ENCODE results near the gene PARL. TPM values are rescaled to one million over a fixed set of nuclear protein-coding genes. Genes with fewer than 3 reads are reported as not detected.

PARL gene
- total RNA-seq, 1 experiment from 2014 or later: 55.7 TPM

DNA sequence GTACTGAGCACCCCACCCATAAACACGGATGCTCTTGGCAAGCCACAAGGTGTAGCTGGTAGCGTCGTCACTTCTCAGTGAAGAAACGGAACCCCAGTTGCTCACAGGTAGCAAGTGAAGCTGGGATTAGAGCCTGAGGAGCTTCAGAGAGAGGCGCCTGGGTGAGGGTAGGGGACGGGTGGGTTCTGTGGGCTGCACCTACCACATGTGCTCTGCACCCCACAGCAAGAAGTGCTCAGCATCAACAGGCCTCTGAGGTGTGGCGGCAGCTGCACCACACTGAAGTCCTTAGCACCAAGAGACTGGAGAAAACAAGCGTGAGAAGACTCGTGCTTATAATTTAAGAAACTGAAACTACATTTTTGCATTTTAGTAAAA is 69.1 kb downstream of the PARL start:
- no peaks in the 10 kb centered on the region for H3K27me3 ChIP-seq
- no peak for DNase-seq
- H3K36me3 ChIP-seq: peaks cover 49% of the 10 kb centered on the region
- H3K9me3 ChIP-seq: no peaks in the 10 kb centered on the region
- H3K4me3 ChIP-seq: no peak overlapping the region

DNA sequence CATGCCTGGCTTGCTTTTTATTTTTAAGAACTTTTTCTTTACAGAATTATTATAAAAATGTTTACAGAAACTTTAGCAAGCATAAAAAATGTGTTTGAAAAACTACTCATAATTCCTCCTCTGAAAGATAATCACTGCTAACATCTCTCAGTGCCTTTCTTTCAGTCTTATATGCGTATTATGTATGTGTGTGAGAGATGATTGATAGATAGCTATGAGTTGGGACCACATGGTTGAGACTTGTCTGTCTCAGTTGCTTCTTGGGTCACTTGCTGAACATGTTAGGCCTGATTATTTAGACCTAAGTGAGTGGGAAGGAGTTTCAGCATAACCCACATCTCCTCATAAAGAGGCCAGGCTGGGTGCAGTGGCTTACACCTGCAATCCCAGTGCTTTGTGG is 70.4 kb downstream of the PARL start:
- DNase-seq: no peak
- Histone ChIP-seq H3K4me3 (no peak overlapping the region), H3K9me3 (no peaks in the 10 kb centered on the region), H3K27me3 (no peaks in the 10 kb centered on the region), H3K36me3 (peaks cover 62% of the 10 kb centered on the region)

DNA sequence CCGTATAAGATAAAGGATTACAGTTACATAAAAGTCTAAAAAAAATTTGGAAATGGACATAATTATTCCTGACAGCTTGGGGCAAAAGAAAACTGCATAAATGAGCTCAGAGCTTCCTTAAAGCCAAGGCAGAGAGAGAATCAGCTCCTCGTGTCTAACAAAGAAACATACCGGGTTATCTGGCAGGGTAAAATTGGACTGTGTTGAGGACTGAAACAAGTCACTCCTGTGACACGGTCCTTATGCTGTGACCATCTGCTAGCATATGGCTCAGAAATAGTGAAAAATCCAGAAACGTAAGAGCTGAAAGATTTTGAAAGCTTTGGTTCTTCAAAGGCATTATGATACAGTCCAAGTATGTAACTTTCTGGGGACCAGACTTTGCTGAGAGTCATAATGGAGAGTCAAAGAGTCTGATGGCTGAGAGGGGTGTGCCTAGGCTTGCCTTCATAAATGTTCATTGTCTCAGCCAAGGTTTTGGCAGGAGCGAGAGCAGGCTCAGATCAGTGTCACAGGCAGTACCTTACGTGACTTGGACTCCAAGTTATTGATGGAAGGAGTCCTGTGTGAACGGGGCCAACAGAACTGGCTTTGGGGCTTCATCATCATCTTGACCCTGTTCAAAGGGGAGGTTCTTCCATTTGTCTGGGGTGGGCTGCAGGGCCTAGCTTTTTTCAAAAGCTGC is 71.8 kb downstream of the PARL start:
- peaks cover 75% of the 10 kb centered on the region for H3K36me3 ChIP-seq
- no peak for DNase-seq
- H3K27me3 ChIP-seq: no peaks in the 10 kb centered on the region
- H3K4me3 ChIP-seq: no peak overlapping the region
- H3K9me3 ChIP-seq: no peaks in the 10 kb centered on the region

DNA sequence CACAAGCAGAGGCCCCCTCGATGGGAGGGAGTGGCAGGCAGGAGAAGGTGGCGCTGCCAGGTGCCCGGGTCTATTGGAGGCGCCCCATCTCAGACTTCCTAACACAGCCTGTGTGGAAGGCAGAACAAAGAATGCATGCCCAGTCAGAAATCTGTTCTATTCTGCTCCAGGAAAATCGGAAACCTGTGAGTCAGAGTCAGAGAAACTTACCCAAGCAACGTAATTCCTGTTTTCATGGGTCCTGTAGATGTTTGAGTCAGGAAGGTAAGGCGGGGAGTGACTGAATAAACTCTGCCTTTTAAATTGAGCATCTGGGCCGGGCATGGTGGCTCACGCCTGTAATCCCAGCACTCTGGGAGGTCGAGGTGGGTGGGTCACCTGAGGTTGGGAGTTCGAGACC is 73.0 kb downstream of the PARL start:
- Histone ChIP-seq H3K9me3 (no peaks in the 10 kb centered on the region), H3K36me3 (peaks cover 85% of the 10 kb centered on the region), H3K27me3 (no peaks in the 10 kb centered on the region), H3K4me3 (no peak overlapping the region)
- DNase-seq: no peak

DNA sequence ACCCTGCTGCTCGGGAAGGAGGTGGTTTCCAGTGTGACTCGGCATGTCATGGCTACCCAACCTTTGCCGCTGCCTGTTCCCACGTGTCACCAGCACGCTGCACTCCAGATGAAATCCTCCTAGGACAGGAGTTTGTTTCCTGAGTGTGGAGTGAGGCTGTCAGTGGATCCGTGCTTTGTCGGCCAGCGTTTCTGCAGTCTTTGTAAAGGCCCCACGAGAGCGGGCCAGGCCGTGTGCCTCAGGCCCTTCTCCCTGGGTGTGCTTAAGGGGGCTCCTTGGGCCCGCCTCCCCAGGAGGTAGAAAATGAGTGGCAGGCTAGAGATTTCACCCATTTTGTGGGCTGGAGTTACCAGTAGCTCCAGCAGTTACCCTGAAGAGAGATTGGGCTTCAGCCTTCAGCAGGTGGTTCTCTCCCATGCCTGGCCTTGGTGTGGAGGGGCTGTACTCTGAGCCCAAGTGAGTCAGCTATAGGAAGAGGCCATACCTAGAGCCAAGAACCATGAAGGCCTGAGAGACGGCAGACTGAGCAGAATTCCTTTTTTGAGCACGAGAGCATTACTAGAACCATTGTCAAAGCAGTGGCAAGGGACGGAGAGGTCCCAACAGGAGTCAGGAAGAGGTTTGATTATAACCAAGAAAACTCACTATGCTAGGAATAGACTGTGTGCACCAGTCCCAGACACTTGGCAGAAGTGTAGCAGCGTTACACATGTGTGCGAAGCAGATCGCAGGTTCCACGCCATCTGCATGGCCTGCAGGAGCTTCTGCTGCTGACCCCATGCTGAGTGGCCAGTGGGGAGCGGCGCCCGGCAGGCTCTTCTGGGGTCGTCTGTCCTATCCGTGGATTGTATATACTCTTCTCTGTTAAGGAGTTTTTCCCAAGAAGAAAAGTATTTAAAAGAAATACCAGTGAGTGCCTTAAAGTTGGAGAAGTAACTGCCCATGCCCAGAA is 73.8 kb downstream of the PARL start:
- Histone ChIP-seq H3K36me3 (peaks cover 85% of the 10 kb centered on the region), H3K27me3 (no peaks in the 10 kb centered on the region), H3K9me3 (no peaks in the 10 kb centered on the region), H3K4me3 (no peak overlapping the region)
- no peak for DNase-seq

DNA sequence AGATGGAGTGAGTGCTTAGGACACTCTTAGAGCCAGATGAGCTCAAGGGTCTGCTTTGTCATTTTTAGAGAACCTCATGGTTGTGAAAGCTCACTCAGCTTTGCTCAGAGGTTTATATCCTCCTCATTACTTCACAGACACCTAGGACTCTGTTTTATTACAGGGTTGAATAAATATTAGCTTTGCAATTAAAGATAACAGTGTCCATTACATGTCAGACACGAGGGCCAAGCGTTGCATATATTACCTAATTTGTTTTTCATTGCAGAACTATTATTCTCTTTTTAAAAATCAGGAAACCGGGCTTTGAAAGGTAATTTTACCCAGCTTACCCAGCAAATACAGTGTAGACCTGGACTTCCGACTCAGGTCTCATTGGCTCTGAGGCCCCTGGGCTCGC is 75.4 kb downstream of the PARL start:
- no peak overlapping the region for H3K4me3 ChIP-seq
- H3K36me3 ChIP-seq: peaks cover 89% of the 10 kb centered on the region
- H3K9me3 ChIP-seq: no peaks in the 10 kb centered on the region
- H3K27me3 ChIP-seq: no peaks in the 10 kb centered on the region
- no peak for DNase-seq

DNA sequence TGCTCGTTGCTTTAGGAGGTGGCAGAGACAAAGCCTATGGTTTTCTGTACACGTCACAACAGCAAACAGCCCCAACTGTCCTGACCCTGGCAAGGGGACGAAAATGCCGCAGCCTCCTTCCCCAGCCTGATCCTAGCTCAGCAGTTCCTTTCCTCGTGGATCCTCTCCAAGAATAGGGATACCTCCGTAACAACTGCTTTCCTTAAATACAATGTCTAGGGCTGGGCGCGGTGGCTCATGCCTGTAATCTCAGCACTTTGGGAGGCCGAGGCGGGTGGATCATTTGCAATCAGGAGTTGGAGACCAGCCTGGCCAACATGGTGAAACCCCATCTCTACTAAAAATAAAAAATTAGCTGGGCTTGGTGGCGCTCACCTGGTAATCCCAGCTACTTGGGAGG is 76.3 kb downstream of the PARL start:
- Histone ChIP-seq H3K27me3 (no peaks in the 10 kb centered on the region), H3K36me3 (peaks cover 92% of the 10 kb centered on the region), H3K9me3 (no peaks in the 10 kb centered on the region), H3K4me3 (no peak overlapping the region)
- no peak for DNase-seq

DNA sequence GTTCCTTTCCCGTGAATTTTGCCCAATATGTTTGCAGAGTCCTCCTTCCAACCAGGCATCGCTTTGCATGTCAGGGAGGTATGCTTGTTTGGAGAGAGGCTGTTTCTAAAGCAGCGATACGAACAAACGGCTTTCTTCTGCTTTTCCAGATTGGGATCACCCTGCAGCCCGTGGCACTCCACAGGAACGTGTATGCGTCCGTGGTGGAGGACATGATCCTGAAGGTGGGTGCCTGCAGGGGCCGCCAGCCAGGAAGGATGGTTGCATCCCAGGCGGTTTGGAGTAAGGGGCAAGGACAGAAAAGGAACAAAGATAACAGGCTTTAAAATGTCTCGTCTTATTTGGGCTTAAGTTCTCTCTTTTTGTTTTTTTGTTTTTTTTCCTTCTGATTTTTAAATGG is 76.8 kb downstream of the PARL start:
- no peak for DNase-seq
- no peaks in the 10 kb centered on the region for H3K9me3 ChIP-seq
- H3K4me3 ChIP-seq: no peak overlapping the region
- H3K36me3 ChIP-seq: peaks cover 92% of the 10 kb centered on the region
- H3K27me3 ChIP-seq: no peaks in the 10 kb centered on the region

DNA sequence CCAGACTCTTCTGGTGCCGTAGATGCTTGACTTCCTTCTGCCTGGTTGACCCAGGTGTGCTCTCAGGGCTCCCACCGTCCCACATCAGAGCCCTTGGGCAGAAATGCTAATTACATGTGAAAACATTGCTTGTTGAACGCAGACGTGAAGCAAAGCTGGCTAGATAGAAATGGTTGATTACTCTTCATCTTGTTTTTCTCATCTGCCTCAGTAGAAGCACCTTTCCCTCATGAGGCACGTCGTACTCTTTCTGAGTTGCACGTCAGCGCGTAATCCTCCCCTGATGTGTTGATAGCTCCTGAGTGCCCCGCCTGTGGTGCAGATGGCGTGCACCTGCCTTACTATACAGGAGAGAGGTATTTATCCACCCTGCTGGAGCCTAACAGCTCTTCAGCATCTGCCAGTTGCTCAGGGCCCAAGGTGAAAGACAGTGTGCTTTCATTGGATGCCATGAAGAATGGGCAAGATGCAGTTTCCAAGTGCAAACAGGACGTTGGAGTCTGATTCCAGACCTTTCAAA is 77.4 kb downstream of the PARL start:
- Histone ChIP-seq H3K36me3 (peaks cover 93% of the 10 kb centered on the region), H3K4me3 (no peak overlapping the region), H3K27me3 (no peaks in the 10 kb centered on the region), H3K9me3 (no peaks in the 10 kb centered on the region)
- no peak for DNase-seq

DNA sequence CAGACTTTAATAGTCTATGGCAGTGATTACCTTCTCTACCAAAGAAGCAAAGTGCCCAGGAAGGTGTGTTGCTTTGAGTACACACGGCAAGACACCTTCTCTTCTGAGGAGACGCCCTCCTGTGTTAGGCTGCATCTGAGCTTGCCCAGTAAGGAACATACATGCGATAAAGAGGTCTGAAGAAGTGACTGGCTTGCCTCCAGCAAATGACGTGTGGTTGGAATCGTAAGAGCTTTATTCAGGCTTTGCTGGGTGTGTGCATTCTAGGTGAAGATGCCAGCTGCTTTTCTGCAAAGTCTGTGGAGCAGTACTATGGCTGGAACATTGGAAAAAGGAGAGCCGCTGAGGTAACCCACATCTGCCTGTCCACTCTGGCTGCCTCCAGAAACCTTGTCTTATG is 81.7 kb downstream of the PARL start:
- H3K27me3 ChIP-seq: no peaks in the 10 kb centered on the region
- no peaks in the 10 kb centered on the region for H3K9me3 ChIP-seq
- DNase-seq: no peak
- H3K36me3 ChIP-seq: peaks cover 94% of the 10 kb centered on the region
- H3K4me3 ChIP-seq: no peak overlapping the region

DNA sequence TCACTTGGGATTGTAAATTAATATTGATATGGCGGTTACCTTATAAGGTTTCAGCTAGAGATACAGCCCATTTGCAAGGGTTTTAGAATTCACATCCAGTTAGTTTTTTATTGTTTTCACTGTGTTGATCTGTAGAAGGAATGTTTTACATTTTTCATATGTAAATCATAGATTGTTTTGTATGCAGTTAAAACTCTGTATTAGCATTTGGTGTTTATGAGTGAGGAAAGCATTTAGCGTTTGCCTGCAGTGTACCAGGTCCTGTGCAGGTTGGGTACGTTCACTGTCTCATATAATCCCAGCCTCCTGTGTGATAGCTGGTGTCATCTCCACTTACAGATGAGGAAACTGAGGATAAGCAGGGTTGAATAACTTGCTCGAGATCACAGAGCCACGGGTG is 83.1 kb downstream of the PARL start:
- DNase-seq: no peak
- Histone ChIP-seq H3K36me3 (peaks cover 89% of the 10 kb centered on the region), H3K4me3 (no peak overlapping the region), H3K27me3 (no peaks in the 10 kb centered on the region), H3K9me3 (no peaks in the 10 kb centered on the region)

DNA sequence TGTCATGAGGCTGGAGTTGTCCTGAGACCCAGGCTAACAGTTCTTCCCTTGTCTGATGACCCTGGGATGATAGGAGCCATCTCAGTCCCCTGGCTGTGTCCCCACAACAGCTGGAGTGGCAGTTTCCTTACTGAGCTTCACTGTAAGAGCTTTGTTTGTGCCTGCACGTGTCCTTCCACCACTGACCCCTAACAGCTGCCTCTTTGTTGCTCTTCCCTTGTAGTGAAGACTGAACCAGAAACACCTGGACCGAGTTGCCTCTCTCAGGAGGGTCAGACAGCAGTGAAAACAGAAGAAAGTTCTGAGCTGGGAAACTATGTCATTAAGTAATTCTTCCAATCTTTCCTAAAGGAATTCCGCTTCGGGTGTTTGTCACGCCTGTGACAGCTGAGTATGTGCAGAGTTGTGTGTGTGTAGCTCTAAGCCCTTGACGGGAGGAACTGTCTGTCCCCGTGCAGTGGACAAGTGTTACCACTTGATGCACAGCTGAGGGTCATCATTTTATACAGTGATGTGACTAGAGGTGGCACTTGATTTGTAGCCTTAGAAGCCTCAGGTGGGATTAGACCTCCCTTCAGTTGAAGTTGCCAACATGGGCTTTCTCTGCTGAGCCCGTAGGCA is 84.3 kb downstream of the PARL start:
- Histone ChIP-seq H3K4me3 (no peak overlapping the region), H3K36me3 (peaks cover 84% of the 10 kb centered on the region)
- no peak for DNase-seq

DNA sequence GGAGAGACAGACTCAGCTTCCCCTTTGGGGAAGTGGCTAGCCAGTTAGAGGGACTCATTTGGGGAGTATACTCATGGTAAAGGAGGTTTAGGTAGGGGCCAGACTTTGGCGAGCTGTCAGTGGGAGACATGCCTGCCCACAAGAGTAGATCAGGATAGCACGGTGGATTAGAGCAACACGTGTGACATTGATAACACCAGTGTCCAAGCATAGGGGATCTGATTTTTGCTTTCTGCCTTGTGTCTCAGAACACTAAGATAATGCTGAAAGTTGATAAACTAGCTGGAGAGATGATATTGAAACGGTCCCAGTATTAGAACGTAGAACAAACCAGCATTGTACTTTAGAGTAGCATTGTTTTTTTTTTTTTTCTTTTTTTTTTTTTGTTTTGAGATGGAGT is 85.2 kb downstream of the PARL start:
- Histone ChIP-seq H3K4me3 (no peak overlapping the region), H3K27me3 (no peaks in the 10 kb centered on the region), H3K9me3 (no peaks in the 10 kb centered on the region), H3K36me3 (peaks cover 79% of the 10 kb centered on the region)
- no peak for DNase-seq

More for the DNA sequence above, 84.3 kb downstream of the PARL start:
- H3K27me3 ChIP-seq: no peaks in the 10 kb centered on the region
- no peaks in the 10 kb centered on the region for H3K9me3 ChIP-seq

DNA sequence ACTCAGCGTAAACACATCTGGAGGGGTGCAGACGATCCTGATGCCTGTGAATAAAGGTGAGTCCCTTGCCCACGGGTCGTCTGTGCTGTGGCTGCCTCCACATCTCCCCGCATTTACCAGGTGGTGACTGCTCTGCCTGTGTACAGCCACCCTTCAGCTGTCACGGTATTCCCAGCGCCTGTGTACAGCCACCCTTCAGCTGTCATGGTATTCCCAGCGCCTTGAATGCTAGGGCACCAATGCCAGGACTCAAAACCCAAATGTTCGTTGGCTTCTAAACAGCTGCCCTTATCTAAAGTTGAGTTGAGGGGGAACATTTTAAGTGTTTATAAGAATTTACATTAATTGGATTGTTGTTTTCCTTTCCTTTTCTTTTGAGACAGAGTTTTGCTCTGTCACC is 86.7 kb downstream of the PARL start:
- Histone ChIP-seq H3K9me3 (no peaks in the 10 kb centered on the region), H3K4me3 (no peak overlapping the region), H3K27me3 (no peaks in the 10 kb centered on the region), H3K36me3 (peaks cover 79% of the 10 kb centered on the region)
- DNase-seq: no peak

DNA sequence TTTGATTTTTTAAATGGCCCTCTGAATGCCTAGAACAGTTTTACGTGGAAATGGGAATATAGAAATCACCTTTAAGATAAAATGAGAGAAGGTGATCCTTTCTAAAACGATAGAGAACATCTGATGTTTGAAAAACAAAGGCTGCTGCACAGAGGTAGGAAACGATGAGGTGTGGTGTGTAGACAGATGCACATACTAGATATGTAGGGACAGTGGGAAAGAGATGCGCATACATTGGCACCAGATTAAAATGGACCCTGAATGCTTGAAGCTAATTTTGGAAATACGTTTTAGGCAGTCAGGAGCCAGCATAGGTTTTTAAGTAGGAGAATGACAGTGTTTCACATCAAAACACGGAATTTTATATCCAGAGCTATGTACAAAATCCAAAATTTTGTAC is 88.3 kb downstream of the PARL start:
- Histone ChIP-seq H3K27me3 (no peaks in the 10 kb centered on the region), H3K36me3 (peaks cover 80% of the 10 kb centered on the region), H3K9me3 (no peaks in the 10 kb centered on the region), H3K4me3 (no peak overlapping the region)
- DNase-seq: no peak

DNA sequence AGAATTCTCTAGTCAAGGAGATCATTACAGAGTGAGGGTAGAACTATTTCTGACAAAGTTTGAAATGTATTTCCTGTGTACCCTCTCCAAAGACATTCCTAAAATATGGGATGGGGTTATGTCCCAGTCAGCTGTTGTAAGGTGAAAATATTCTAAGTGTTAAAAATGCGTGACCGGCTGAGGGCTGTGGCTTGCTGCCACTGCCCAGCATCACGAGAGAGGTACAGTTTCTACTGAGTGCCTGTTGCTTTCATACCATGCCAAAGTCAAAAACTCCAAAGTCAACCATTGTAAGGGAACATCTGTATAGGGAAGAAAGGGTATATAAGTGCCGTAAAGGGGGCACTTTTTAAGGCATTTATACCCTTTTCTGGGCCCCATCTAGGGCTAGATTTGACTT is 90.2 kb downstream of the PARL start:
- Histone ChIP-seq H3K36me3 (peaks cover 74% of the 10 kb centered on the region), H3K27me3 (no peaks in the 10 kb centered on the region), H3K9me3 (no peaks in the 10 kb centered on the region), H3K4me3 (no peak overlapping the region)
- DNase-seq: no peak

DNA sequence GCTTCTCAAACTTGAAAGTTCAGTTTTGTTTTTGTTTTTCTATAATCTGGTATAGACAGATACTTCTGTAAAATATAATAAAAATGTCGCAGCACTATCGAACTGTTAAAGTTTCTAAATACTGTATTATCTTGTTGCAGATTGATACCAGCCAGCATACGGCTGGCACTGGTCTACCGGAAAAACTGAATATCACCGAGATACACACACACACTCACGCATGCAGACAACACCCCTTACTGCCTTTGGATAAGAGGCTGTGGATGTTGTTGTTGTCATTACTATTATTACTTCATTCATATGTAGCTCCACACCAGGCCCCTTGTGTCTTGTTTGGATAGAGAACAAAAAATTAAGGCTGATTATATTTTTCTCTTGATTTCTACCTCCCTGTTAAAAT is 91.7 kb downstream of the PARL start:
- no peaks in the 10 kb centered on the region for H3K27me3 ChIP-seq
- H3K36me3 ChIP-seq: peaks cover 70% of the 10 kb centered on the region
- H3K9me3 ChIP-seq: no peaks in the 10 kb centered on the region
- DNase-seq: no peak
- no peak overlapping the region for H3K4me3 ChIP-seq
